SK-N-SH (cell line): ENCODE measurements around the gene PPP1R9A. TPM values are rescaled to one million over a fixed set of nuclear protein-coding genes. Genes with fewer than 3 reads are reported as not detected.

Experiments used
- CTCF ChIA-PET: fragments of 300-600, 350-600 bp; formaldehyde crosslinking; extraction: SDS; loops from one replicate; lab custom pipeline; 2021; lab: Yijun Ruan, JAX
- POLR2A ChIA-PET: fragments of 350-600 bp; sonication (Branson Sonifier 250); formaldehyde crosslinking; extraction: SDS; loops from one replicate; lab custom pipeline; 2020; ENCODE audit warnings: antibody characterized with exemption, inconsistent platforms; lab: Yijun Ruan, JAX
- DNase-seq: peaks from one replicate; pipeline ENCODE4 v3.0.0; 2012
- H2AFZ ChIP-seq: fragments of 200-600 bp; sonication (generic); 2 replicates; pipeline ENCODE4 v1.8.1; 2016; ENCODE audit warnings: antibody characterized with exemption, mild to moderate bottlenecking, low read depth
- H3F3A ChIP-seq: fragments of 200-600 bp; sonication (generic); replicated peaks from 2 replicates; pipeline ENCODE3; 2016; ENCODE audit warnings: antibody characterized with exemption, mild to moderate bottlenecking; ENCODE audit not compliant: insufficient read depth
- H3K27ac ChIP-seq, 2 experiments: fragments of 200-500 bp in 1 of 2; fragments of 200-600 bp in 1 of 2; sonication (Bioruptor generic) in 1 of 2; sonication (generic), shearing (Covaris generic) in 1 of 2; 2 replicates each; pipeline versions ENCODE4 v1.5.1 to v1.6.1; 2014 to 2016; ENCODE audit warnings: low read depth in 2 of 2, inconsistent platforms in 1 of 2, low read length in 1 of 2, mild to moderate bottlenecking in 1 of 2, mixed read lengths in 1 of 2
- H3K27me3 ChIP-seq: fragments of 200-600 bp; sonication (generic), shearing (Covaris generic); 2 replicates; pipeline ENCODE4 v1.6.1; 2016; ENCODE audit warnings: mixed run types; ENCODE audit not compliant: insufficient read depth
- H3K36me3 ChIP-seq, 2 experiments: fragments of 200-500 bp in 1 of 2; fragments of 200-600 bp in 1 of 2; sonication (Bioruptor generic) in 1 of 2; sonication (generic) in 1 of 2; replicated peaks in 1 of 2; 2 replicates each; pipeline versions ENCODE3 to v1.5.1; 2014 to 2016; ENCODE audit warnings: low read length in 1 of 2, mild to moderate bottlenecking in 1 of 2; ENCODE audit not compliant: insufficient read depth in 2 of 2, control insufficient read depth in 1 of 2
- H3K4me1 ChIP-seq, 2 experiments: fragments of 200-500 bp in 1 of 2; fragments of 200-600 bp in 1 of 2; sonication (Bioruptor generic) in 1 of 2; sonication (generic), shearing (Covaris generic) in 1 of 2; 2 replicates each; pipeline versions ENCODE4 v1.5.1 to v1.6.1; 2014 to 2016; ENCODE audit warnings: low read depth in 1 of 2, low read length in 1 of 2, mixed run types in 1 of 2; ENCODE audit not compliant: insufficient read depth in 2 of 2, control insufficient read depth in 1 of 2
- H3K4me2 ChIP-seq: fragments of 200-600 bp; sonication (generic), shearing (Covaris generic); 2 replicates; pipeline ENCODE4 v1.6.1; 2017; ENCODE audit warnings: mixed run types
- H3K4me3 ChIP-seq, 2 experiments: fragments of 200-500 bp in 1 of 2; fragments of 200-600 bp in 1 of 2; sonication (Bioruptor generic) in 1 of 2; sonication (generic), shearing (Covaris generic) in 1 of 2; 2 replicates each; pipeline versions ENCODE4 v1.5.1 to v1.8.1; 2014 to 2016; ENCODE audit warnings: low read depth in 2 of 2, inconsistent platforms in 1 of 2, low read length in 1 of 2, mild to moderate bottlenecking in 1 of 2, mixed read lengths in 1 of 2, moderate library complexity in 1 of 2
- H3K79me2 ChIP-seq: fragments of 200-600 bp; sonication (generic); 2 replicates; pipeline ENCODE4 v1.8.1; 2017; ENCODE audit warnings: mild to moderate bottlenecking; ENCODE audit not compliant: insufficient read depth
- H3K9ac ChIP-seq: fragments of 200-600 bp; sonication (generic); 2 replicates; pipeline ENCODE4 v1.6.1; 2017; ENCODE audit warnings: mixed run types
- H3K9me2 ChIP-seq: fragments of 200-600 bp; sonication (generic); 2 replicates; pipeline ENCODE4 v1.6.1; 2017; ENCODE audit warnings: mixed run types
- H3K9me3 ChIP-seq: fragments of 200-600 bp; sonication (generic); 2 replicates; pipeline ENCODE4 v1.6.1; 2017; ENCODE audit warnings: mixed run types, mild to moderate bottlenecking, moderate library complexity
- H4K20me1 ChIP-seq: fragments of 200-600 bp; sonication (generic); 2 replicates; pipeline ENCODE4 v1.6.1; 2017; ENCODE audit warnings: mild to moderate bottlenecking, mixed run types; ENCODE audit not compliant: insufficient read depth
- CHD2 ChIP-seq: fragments of 150-350 bp; IDR thresholded peaks from 2 replicates; pipeline ENCODE4 v1.6.1; 2018; ENCODE audit warnings: low read length; ENCODE audit not compliant: partially characterized antibody
- EZH2phosphoT487 ChIP-seq: fragments of 200-600 bp; sonication (generic); IDR thresholded peaks from 2 replicates; pipeline ENCODE4 v1.6.1; 2017; ENCODE audit warnings: low read depth, mixed run types, mild to moderate bottlenecking, antibody characterized with exemption, moderate library complexity, borderline replicate concordance
- FOSL2 ChIP-seq: IDR thresholded peaks from 2 replicates; pipeline ENCODE4 v1.4.0; 2012; ENCODE audit warnings: low read depth, mild to moderate bottlenecking, moderate library complexity, borderline replicate concordance
- GATA2 ChIP-seq: sonication (generic); formaldehyde crosslinking; IDR thresholded peaks from 2 replicates; pipeline ENCODE4 v1.5.0; 2020; ENCODE audit warnings: mild to moderate bottlenecking, missing genetic modification reagents
- MAX ChIP-seq: IDR thresholded peaks from 2 replicates; pipeline ENCODE4 v1.4.0; 2012; ENCODE audit warnings: low read depth
- NRF1 ChIP-seq: IDR thresholded peaks from 2 replicates; pipeline ENCODE4 v1.6.1; 2012; ENCODE audit warnings: low read depth, mild to moderate bottlenecking, low read length
- RAD21 ChIP-seq: IDR thresholded peaks from 2 replicates; pipeline ENCODE4 v1.6.1; 2012; ENCODE audit warnings: mild to moderate bottlenecking, low read length
- RXRA ChIP-seq: IDR thresholded peaks from 2 replicates; pipeline ENCODE4 v1.4.0; 2012; ENCODE audit warnings: low read depth, mild to moderate bottlenecking, borderline replicate concordance
- SIN3A ChIP-seq: IDR thresholded peaks from 2 replicates; pipeline ENCODE4 v1.6.1; 2012; ENCODE audit warnings: low read depth, mild to moderate bottlenecking, low read length, moderate library complexity, borderline replicate concordance
- WGBS: methylation state at CpG from one replicate; pipeline ENCODE4 v1.1.6; 2017; ENCODE audit warnings: low lambda C conversion rate; 5-methylcytosine and 5-hydroxymethylcytosine counted together
- polyA plus RNA-seq, 3 experiments: library from polyadenylated mRNA; depleted of rRNA; stranded (reverse); fragments of >200 nt; gene quantifications; 2 replicates each; pipeline ENCODE4 v1.2.3, GENCODE V29; 2012
- TF ChIP-seq, protein P1 (sequence below): IDR thresholded peaks from 2 replicates; pipeline ENCODE4 v1.6.1; 2012; ENCODE audit warnings: mild to moderate bottlenecking, low read depth, low read length, moderate library complexity
- TF ChIP-seq, protein P2 (sequence below): fragments of 200-600 bp; sonication (generic); IDR thresholded peaks from 2 replicates; pipeline ENCODE4 v1.6.1; 2017; ENCODE audit warnings: antibody characterized with exemption, mild to moderate bottlenecking, moderate library complexity
- TF ChIP-seq, protein P3 (sequence below): IDR thresholded peaks from 2 replicates; pipeline ENCODE4 v1.4.0; 2012; ENCODE audit warnings: low read depth, borderline replicate concordance
- TF ChIP-seq, protein P4 (sequence below): fragments of 150-350 bp; IDR thresholded peaks from 2 replicates; pipeline ENCODE4 v1.6.1; 2017; ENCODE audit warnings: antibody characterized with exemption, low read length, low read depth, borderline replicate concordance
- TF ChIP-seq, protein P5 (sequence below): IDR thresholded peaks from 2 replicates; pipeline ENCODE4 v1.4.0; 2012; ENCODE audit warnings: low read depth, borderline replicate concordance

The PPP1R9A gene
- polyA plus RNA-seq, 1 of the 3 experiments (the other 2 are of a cell fraction), result 0.30 TPM

- H3K79me2 ChIP-seq, result no peaks in the 10 kb centered on the region
- H3K4me1 ChIP-seq, result no peaks in the 10 kb centered on the region; a peak in 1 of 4 replicates
- no peaks in the 10 kb centered on the region for H4K20me1 ChIP-seq
- H3K27me3 ChIP-seq, result peaks cover 28% of the 10 kb centered on the region; the same call in 1 of the 2 replicates
- H3K36me3 ChIP-seq, result no peaks in the 10 kb centered on the region
- H3K9me3 ChIP-seq, result no peaks in the 10 kb centered on the region
- 41% methylated on average over 3 of the region's 3 CpGs for WGBS
- ChIA-PET CTCF (interaction anchor here (1.1 kb wide), 1 partner anchor 575 kb away, joined by 4 read pairs; no protein-coding TSS in a partner anchor), POLR2A (no interaction called here)
- no peak for DNase-seq
- no peak overlapping the region for H3K4me3 ChIP-seq
- H3K27ac ChIP-seq, result no peak overlapping the region
- H3K9ac ChIP-seq, result no peak overlapping the region
- TF ChIP-seq, protein P1, sequence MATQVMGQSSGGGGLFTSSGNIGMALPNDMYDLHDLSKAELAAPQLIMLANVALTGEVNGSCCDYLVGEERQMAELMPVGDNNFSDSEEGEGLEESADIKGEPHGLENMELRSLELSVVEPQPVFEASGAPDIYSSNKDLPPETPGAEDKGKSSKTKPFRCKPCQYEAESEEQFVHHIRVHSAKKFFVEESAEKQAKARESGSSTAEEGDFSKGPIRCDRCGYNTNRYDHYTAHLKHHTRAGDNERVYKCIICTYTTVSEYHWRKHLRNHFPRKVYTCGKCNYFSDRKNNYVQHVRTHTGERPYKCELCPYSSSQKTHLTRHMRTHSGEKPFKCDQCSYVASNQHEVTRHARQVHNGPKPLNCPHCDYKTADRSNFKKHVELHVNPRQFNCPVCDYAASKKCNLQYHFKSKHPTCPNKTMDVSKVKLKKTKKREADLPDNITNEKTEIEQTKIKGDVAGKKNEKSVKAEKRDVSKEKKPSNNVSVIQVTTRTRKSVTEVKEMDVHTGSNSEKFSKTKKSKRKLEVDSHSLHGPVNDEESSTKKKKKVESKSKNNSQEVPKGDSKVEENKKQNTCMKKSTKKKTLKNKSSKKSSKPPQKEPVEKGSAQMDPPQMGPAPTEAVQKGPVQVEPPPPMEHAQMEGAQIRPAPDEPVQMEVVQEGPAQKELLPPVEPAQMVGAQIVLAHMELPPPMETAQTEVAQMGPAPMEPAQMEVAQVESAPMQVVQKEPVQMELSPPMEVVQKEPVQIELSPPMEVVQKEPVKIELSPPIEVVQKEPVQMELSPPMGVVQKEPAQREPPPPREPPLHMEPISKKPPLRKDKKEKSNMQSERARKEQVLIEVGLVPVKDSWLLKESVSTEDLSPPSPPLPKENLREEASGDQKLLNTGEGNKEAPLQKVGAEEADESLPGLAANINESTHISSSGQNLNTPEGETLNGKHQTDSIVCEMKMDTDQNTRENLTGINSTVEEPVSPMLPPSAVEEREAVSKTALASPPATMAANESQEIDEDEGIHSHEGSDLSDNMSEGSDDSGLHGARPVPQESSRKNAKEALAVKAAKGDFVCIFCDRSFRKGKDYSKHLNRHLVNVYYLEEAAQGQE, result no peak
- TF ChIP-seq, protein P2, sequence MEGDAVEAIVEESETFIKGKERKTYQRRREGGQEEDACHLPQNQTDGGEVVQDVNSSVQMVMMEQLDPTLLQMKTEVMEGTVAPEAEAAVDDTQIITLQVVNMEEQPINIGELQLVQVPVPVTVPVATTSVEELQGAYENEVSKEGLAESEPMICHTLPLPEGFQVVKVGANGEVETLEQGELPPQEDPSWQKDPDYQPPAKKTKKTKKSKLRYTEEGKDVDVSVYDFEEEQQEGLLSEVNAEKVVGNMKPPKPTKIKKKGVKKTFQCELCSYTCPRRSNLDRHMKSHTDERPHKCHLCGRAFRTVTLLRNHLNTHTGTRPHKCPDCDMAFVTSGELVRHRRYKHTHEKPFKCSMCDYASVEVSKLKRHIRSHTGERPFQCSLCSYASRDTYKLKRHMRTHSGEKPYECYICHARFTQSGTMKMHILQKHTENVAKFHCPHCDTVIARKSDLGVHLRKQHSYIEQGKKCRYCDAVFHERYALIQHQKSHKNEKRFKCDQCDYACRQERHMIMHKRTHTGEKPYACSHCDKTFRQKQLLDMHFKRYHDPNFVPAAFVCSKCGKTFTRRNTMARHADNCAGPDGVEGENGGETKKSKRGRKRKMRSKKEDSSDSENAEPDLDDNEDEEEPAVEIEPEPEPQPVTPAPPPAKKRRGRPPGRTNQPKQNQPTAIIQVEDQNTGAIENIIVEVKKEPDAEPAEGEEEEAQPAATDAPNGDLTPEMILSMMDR, result no peak
- TF ChIP-seq NRF1 (no peak), MAX (no peak), FOSL2 (no peak), RXRA (no peak), RAD21 (no peak), SIN3A (no peak), CHD2 (no peak), EZH2phosphoT487 (no peak), GATA2 (no peak)
- TF ChIP-seq, protein P3, sequence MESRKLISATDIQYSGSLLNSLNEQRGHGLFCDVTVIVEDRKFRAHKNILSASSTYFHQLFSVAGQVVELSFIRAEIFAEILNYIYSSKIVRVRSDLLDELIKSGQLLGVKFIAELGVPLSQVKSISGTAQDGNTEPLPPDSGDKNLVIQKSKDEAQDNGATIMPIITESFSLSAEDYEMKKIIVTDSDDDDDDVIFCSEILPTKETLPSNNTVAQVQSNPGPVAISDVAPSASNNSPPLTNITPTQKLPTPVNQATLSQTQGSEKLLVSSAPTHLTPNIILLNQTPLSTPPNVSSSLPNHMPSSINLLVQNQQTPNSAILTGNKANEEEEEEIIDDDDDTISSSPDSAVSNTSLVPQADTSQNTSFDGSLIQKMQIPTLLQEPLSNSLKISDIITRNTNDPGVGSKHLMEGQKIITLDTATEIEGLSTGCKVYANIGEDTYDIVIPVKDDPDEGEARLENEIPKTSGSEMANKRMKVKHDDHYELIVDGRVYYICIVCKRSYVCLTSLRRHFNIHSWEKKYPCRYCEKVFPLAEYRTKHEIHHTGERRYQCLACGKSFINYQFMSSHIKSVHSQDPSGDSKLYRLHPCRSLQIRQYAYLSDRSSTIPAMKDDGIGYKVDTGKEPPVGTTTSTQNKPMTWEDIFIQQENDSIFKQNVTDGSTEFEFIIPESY, result no peak
- TF ChIP-seq, protein P4, sequence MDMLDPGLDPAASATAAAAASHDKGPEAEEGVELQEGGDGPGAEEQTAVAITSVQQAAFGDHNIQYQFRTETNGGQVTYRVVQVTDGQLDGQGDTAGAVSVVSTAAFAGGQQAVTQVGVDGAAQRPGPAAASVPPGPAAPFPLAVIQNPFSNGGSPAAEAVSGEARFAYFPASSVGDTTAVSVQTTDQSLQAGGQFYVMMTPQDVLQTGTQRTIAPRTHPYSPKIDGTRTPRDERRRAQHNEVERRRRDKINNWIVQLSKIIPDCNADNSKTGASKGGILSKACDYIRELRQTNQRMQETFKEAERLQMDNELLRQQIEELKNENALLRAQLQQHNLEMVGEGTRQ, result no peak
- TF ChIP-seq, protein P5, sequence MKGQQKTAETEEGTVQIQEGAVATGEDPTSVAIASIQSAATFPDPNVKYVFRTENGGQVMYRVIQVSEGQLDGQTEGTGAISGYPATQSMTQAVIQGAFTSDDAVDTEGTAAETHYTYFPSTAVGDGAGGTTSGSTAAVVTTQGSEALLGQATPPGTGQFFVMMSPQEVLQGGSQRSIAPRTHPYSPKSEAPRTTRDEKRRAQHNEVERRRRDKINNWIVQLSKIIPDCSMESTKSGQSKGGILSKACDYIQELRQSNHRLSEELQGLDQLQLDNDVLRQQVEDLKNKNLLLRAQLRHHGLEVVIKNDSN, result no peak
- H2AFZ ChIP-seq, result no peak overlapping the region
- H3K9me2 ChIP-seq, result no peaks in the 10 kb centered on the region
- H3F3A ChIP-seq, result no peaks in the 10 kb centered on the region
- no peak overlapping the region for H3K4me2 ChIP-seq
These were observed 5.4 kb upstream of the PPP1R9A start for GRCh38 chr7:94901981-94902380.
